Esophagus squamous epithelium (tissue), 4 donors: Measurements from ENCODE around the gene RRAS2.

Experiments
- CTCF ChIP-seq, 6 experiments: fragments of 450-650 bp in 4 of 6; fragments of 200-600 bp in 2 of 6; sonication (generic) in 2 of 6; IDR thresholded peaks; one replicate each; pipeline ENCODE4 v1.5.1; 2016 to 2019; ENCODE audit warnings: antibody characterized with exemption in 6 of 6, mild to moderate bottlenecking in 4 of 6, moderate library complexity in 4 of 6
- POLR2A ChIP-seq, 4 donors: fragments of 450-650 bp; IDR thresholded peaks; one replicate each; pipeline ENCODE4 v1.6.1; 2017; ENCODE audit warnings: antibody characterized with exemption in 4 of 4, mild to moderate bottlenecking in 4 of 4, moderate library complexity in 3 of 4

- TF ChIP-seq CTCF (IDR thresholded peaks at IDR 0.05) (no peak), POLR2A (IDR thresholded peaks at IDR 0.05) (no peak)
Measured at GRCh38 chr11:14317659-14318325, 41.2 kb downstream of the RRAS2 start.
